Measurements from ENCODE around the gene RHBDF1. TPM values are rescaled to one million over a fixed set of nuclear protein-coding genes. Genes with fewer than 3 reads are reported as not detected.

The RHBDF1 gene
- total RNA-seq, 1 experiment from 2014 or later, result 93.7 TPM

GRCh38 chr16:75580-76501 is 3.4 kb upstream of the RHBDF1 start:
- DNase-seq (ENCODE audit: low read depth), result peak; percentile 90

DNA sequence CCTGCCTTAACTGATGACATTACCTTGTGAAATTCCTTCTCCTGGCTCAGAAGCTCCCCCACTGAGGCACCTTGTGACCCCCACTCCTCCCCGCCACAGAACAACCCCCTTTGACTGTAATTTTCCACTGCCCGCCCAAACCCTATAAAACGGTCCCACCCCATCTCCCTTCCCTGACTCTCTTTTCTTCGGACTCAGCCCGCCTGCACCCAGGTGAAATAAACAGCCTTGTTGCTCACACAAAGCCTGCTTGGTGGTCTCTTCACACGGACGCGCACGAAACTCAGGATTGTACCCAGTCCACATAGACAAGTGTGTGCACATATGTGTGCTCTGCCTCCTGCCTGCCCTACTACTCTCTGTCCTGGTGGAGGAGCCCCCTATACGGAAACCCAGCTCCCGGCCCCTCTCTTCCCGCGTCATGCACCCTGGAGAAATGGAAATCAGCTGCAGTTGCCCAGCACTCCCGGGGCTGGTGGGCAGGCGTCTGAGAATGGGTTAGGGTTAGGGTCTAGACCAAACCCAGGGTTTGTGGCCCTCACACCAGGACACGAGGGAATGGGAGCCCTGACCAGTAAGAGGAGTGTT is 2.4 kb upstream of the RHBDF1 start:
- no peak for DNase-seq (ENCODE audit: low read depth)

- DNase-seq (ENCODE audit: low read depth), result no peak
Measured at GRCh38 chr16:74051-74746, 1.8 kb upstream of the RHBDF1 start.

DNA sequence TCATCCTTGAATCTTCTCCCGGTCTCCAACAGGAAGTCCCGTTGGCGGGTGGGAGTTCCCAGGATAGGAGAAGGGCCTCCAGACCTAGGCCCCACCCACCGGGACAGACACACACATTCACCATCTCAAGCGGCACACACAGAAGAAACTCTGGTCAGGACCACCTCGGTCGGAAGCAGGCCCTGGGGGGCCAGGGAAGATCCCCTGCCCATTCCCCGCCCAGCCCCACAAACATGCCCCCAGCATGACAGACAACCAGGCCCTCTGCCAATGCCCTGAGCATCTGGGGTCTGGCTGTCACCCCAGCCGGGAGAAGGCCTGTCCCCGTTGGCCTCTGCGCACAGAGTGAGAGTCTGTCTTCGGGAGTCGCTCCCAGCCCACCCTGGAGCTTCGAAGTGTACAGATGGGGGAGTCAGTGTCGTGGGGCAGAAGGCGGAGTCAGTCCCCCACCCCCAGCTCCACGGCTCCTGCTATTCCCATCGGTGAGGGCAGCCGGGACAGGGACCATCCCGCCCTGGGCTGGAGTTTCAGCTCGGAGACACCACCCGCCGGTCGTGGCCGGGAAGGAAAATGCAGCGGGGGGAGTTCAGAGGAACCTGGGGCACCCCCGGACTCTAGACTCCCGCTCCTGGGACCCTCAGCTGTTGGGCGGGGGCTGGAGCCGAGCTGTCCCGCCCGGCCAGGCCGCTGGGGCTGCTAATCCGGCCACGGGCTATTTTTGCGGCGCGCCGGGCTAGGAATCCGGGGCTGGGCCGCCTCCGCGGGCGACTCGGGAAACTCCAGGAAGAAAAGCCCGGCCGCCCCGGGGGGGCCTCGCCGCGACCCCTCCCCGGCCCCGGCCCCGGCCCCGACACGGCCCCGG is 660 bp downstream of the RHBDF1 start:
- DNase-seq (ENCODE audit: low read depth), result peak; percentile 80

DNA sequence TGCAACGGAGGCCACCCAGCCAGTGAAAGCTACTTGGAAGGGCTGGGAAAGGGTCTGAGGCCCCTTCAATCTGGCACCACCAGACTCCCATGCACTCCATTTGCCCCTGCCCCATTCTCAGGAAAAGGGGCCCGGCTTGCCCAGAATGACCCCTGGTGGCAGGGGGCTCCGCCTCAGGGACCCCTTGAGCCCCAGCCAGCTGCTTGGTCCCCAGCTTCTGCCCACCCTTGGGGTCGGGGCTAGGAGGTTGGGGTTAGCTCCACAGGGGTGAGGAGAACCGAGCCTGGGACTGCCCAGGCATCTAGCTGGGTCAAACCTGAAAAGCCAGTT is 1.3 kb downstream of the RHBDF1 start:
- no peak for DNase-seq (ENCODE audit: low read depth)

DNA sequence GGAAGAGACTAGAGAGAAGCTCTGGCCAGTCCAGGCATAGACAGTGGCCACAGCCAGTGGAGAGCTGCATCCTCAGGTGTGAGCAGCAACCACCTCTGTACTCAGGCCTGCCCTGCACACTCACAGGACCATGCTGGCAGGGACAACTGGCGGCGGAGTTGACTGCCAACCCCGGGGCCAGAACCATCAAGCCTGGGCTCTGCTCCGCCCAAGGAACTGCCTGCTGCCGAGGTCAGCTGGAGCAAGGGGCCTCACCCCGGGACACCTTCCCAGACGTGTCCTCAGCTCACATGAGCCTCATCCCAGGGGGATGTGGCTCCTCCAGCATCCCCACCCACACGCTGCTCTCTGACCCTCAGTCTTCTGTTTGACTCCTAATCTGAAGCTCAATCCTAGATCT is 3.2 kb downstream of the RHBDF1 start:
- DNase-seq (ENCODE audit: low read depth), result no peak

GRCh38 chr16:67884-68789 is 4.3 kb downstream of the RHBDF1 start:
- DNase-seq (ENCODE audit: low read depth), result peak; percentile 78

- no peak for DNase-seq (ENCODE audit: low read depth)
Measured at GRCh38 chr16:67183-67791, 5.1 kb downstream of the RHBDF1 start.

GRCh38 chr16:66309-67182 is 5.9 kb downstream of the RHBDF1 start:
- no peak for DNase-seq (ENCODE audit: low read depth)

DNA sequence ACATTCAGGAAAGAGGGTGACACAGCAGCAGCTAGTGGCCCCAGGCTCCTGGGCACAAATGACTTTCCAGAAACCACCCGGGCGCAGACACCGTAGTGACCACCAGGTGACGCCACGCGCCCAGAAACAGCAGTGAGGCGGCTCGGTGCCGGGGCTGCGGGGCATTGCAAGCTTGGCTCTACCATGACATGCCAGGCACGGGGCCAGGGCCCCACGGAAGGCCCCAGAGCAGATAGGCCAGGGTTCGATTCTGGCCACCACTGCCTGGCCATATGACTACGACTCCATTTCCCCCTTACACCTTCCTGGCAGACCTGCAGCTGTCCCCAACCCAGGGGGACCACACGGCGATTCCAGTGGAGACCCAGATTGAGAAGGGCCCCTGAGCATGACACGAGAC is 6.7 kb downstream of the RHBDF1 start:
- peak; percentile 63 for DNase-seq (ENCODE audit: low read depth)

DNA sequence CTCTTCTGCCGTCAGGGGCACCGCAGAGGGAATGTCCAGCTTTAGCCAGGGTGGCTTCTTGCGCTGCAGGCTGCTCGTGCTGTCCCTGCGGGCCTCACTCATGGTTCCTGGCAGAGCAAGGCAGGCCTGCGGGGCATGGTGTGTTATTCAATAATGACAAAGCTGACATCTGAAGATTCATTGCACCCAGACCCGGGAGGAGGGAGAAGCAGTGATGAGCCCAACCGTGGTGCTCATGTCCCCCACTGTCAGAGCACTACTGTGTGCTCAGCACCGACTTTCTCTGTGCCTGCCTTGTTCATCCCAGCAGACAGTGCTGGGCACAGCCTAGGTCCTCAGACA is 7.5 kb downstream of the RHBDF1 start:
- no peak for DNase-seq (ENCODE audit: low read depth)

GRCh38 chr16:63998-64913 is 8.2 kb downstream of the RHBDF1 start:
- DNase-seq (ENCODE audit: low read depth), result peak; percentile 29

GRCh38 chr16:63466-63865 is 9.0 kb downstream of the RHBDF1 start:
- DNase-seq (ENCODE audit: low read depth), result no peak

DNA sequence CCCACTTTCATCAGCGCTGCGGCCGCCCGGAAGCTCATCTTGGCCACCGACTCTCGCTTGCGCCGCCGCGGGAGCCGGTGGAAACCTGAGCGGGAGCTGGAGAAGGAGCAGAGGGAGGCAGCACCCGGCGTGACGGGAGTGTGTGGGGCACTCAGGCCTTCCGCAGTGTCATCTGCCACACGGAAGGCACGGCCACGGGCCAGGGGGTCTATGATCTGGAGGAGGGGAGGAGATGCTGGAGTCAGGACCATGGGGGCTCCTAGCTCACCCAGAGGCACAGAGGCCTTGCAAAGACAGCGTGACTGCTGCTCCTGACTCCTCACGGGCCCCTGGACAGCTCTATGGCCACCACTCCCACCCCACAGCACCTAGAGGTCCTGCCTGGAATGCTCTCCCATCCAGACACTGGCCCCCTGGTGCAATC is 9.5 kb downstream of the RHBDF1 start:
- DNase-seq (ENCODE audit: low read depth), result no peak

DNA sequence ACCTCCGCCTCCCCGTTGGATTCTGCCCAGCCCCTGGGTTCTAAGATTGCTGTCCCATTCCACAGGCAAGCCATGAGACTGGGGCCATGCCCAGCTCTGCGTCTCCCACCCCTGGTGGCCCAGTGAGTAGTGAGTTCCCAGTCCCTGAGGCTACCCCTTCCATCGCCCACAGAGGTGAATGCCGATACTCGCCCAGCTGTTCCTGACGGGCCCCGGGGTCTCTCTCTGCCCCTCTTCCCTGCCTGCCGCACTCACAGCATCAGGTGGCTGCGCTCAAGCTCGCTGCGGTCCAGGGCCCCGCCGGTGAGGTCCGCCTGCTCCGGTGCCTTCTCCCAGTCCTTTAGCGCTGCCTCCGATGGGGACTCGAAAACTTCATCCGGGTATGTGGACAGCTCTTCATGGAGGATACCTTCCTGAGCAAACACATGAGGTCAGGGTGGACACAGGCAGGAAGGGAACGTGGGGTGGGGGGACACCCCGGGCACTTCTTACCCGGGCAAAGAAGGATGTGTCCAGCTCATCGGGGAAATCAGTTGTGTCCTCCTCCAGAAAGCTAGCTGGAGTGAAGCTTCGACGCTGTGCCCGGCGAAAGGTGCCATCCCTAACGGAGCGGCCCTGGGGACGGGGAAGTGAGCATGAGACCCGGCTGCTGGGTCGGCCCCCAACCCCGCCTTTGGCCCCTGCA is 10.0 kb downstream of the RHBDF1 start:
- no peak for DNase-seq (ENCODE audit: low read depth)

GRCh38 chr16:61879-62281 is 10.6 kb downstream of the RHBDF1 start:
- no peak for DNase-seq (ENCODE audit: low read depth)
